Activated CD4-positive, alpha-beta T cell treated with anti-CD3 and anti-CD28 coated beads, Interleukin-2, amount 50 U/mL, for 48 hours (primary cell): ENCODE data around the gene PRDM7.

Source experiments
- DNase-seq, 2 experiments: peaks; one replicate each; pipeline ENCODE4 v3.0.0-alpha.2; 2020

PRDM7 gene

DNA sequence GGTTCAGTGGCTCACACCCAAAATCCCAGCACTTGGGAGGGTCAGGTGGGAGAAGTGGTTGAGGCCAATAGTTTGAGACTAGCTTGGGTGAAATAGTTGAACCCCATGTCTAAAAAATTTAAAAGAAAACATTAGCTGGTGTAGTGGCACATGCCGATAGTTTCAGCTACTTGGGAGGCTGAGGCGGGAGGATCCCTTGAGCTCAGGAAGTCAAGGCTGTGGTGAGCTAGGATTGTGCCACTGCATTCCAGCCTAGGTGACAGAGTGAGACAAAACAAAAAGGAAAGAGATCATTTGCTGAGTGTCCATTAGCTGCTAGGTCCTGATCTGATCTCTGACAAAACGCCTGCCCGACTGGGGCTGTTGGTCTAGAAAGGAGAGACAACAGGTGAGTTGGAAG, 43.7 kb downstream of the PRDM7 start:
- no peak for DNase-seq

DNA sequence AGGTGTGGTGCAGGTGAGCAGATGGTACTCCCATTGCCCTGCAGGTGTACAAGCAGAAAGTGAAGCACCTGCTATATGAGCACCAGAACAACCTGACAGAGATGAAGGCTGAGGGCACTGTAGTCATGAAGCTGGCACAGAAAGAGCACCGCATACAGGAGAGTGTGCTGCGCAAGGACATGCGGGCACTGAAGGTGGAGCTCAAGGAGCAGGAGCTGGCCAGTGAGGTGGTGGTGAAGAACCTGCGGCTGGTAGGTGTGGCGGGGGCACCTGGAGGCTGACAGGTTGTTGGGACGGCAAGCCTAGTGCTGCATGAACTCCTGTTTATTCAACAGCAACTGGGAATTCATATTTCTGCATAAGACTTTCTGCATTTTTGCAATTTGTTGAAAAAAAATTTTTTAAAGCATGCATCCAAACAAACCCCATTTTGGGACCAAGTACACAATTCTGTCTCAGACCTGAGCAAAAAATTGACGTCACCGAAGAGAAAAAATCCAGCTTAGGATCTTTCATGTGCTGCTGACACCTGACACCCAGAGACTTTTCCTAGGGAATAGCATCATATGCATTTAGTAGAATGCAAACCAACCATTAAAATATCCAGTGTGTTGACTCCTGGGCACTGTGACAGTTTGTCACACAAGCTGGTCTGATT, 44.3 kb downstream of the PRDM7 start:
- no peak for DNase-seq

DNA sequence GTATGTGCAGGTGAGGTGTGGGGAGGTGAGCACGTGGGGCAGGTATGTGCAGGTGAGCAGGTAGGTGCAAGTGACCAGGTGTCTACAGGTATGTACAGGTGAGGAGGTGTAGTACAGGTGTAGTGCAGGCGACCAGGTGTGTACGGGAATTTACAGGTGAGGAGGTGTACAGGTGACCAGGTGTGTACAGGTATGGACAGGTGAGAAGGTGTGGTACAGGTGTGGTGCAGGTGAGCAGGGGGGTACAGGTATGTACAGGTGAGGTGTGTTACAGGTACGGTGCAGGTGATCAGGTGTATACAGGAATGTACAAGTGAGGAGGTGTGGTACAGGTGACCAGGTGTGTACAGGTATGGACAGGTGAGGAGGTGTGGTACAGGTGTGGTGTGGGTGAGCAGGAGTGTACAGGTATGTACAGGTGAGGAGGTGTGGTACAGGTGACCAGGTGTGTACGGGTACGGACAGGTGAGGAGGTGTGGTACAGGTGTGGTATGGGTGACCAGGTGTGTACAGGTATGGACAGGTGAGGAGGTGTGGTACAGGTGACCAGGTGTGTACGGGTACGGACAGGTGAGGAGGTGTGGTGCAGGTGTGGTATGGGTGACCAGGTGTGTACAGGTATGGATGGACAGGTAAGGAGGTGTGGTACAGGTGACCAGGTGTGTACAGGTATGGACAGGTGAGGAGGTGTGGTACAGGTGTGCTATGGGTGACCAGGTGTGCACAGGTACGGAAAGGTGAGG, 45.0 kb downstream of the PRDM7 start:
- no peak for DNase-seq

DNA sequence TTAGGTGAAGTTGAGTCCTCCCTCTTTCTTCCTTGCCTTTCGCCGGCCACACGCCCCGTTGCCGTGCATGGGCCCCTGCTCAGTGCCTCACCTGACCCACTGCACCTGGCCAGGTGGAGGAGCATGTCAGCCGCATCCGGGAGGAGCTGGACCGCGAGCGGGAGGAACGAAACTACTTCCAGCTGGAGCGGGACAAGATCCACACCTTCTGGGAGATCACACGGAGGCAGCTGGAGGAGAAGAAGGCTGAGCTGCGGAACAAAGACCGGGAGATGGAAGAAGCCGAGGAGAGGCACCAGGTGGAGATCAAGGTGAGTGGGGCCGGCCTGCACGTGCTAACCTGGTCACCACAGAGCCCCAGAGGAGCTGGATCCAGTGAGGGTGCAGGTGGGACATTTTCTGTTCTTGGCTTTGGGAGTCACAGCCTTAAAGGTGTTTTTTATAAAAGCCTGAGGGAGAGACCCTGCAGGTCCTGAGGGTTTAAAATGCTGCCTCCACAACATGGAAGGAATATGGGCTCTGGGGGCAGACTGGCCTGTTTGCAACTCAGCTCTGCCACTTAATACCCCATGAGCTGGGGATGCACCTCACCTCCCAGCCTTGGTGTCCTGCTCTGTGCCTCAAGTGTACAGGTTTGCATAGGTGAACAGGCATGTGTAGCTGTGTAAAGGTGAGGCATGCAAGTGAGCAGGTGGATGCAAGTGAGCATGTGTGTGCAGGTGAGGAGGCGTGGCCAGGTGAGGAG, 45.8 kb downstream of the PRDM7 start:
- DNase-seq, result no peak

DNA sequence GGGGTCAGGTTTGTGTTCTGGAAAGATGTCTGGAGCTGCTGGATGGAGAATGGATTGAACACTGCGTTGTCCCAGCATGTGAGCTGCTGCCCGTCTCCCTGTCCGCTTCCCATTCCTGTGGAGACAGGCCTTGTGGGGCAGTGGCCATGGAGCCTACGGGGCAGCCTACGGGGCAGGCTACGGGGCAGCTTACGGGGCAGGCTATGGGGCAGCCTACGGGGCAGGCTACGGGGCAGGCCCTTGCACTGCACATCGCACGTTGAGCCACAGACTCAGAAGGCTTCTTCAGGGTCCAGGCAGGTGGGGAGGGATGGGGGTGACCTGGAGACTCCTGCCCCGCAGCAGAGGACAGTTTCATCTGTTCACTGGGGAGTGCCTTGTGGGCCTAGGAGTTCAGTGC, 48.1 kb downstream of the PRDM7 start:
- no peak for DNase-seq

DNA sequence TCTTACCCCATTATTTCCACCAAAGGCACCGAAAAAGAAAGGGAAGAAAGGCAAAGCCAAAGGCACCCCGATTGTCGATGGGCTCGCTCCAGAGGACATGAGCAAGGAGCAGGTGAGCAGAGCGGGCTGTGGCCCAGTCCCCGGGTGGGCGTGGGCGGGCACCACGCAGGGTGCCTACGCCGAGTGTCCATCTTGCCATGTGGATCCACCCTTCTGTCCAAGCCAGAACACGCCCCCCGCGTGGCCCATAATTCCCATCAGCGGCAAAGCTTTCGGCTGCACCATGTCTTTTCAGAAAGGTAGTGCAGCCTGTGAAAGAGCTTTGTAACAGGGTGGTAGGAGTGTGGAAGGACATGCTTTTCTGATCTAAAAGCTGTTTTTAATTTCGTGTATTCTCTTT, 49.5 kb downstream of the PRDM7 start:
- DNase-seq, result no peak

DNA sequence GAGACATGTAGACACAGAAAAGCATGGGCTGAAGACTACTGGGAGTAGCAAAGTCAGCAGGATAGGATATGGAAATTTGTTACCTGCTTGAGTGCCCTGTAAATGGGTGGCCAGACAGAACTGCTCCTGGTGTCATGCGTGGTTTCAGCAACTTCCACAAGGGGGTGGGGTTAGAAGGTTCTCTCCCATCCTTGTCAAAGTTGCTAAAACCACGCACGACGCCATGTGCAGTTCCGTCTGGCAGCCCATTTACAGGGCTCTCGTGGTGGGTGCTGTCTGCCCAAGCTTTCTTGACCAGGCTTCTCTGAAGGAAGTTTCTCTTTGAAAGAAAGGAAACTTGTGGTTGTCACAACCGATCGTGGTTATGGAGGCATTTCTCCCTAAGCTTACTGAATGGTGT, 51.0 kb downstream of the PRDM7 start:
- DNase-seq, result no peak

DNA sequence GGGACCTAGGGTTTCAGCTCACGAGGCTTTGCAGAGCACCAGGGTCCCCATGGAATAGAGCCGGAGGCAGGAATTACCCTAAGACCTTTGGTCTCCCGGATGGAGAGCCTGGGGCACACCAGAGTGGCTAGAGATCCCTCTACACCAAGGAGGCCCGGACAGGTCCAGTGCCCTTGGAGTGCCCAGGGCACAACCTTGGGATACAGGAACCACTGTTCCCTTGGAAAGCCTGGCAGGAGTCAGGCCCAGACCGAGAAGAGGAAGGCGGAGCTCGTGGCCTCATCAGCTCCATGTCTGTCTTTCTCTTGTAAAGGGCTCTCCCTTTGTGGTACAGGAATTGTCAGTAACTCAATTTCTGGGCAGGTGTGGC, 54.1 kb downstream of the PRDM7 start:
- no peak for DNase-seq

DNA sequence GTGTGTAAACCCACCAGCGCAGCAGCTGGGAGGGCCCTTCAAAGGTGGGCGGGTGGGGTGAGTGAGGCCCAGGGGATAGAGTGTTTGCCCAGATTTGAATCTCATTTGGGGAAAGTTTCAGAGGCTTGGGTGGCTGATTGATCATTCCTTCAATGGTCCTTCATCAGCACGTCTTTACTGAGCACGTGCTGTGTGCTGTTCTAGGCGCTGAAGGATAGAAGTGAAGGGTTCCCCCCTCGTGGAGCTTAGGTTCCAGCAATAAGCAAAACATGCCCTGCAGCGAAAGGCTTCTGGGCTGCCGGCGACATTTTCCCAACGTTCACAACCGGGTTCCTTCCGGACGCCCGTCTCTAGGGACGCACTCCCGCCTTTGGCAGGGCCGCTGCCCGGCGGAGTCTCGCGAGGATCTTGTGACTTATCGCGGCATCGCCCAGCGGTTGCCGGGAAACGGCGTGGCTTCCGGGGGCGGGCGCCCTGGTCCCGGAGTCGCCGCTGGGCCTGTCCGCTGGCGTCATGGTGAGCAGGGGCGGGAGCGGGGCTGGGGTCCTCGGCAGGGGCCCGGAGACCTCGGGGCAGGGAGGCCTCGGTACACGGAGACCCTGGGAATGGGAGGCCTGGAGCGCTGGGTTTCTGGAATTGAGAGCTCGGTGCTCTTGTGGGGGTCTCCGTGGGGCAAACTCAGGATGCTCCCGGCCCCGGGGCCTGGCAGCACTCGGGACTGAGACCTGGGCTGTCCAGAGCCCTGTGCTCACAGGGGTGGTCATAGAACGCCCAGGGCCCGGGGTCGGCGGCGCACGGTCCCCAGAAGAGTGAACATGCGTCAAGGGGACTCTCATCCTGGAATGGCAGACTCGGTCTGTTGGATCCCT, 54.7 kb downstream of the PRDM7 start:
- peak; percentile 85 to 88 for DNase-seq

DNA sequence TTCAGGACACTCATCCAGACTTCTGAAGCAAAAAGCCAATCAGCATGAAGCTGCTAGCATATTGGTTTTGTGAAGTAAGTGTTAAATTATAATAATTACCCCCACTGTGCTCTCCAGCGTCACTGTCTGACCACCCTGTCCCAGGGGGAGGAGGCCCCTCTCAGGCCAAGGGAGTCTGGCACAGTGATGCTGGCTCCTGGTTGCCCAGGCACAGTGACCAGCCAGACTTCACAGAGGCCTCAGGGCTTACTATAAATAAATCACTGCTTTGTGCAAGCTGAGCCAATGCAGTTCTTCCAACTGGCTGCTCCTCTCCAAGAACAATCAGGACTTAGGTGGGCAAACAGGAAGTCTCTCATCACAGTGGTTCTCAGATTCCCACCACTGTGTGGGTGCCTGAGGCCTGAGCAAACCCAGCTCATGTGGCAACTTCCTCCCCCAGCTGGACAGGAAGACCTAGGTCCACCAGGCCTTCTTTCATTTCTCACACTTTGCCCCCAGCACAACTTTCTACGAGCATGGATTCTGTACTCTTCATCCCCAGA, 56.2 kb downstream of the PRDM7 start:
- no peak for DNase-seq

DNA sequence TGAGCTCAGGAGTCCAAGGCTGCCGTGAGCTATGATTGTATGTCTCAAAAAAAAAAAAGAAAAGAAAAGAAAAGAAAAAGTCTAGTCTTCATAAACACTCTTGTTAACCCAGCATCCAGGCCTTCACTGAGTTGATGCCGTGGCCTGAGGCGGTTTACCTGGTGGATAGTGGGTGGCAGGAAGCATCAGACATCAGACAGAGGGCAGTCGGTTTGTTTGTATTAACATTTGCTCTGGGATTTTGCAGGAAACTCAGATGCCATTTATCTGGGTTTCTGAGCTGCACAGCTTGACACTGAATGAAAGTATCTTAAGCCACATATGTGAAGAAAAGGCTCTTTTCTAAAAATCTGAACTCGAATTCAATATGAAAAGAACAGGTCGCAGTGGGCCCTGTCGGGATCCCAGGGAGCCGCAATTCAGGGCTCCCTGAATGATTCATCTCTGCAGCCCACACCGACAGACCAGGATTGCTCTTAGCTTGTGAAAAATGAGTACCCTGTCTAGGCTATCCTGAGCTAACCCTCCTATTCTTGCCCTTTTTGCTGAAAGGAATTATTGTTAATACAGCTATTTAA, 56.8 kb downstream of the PRDM7 start:
- DNase-seq, result no peak

DNA sequence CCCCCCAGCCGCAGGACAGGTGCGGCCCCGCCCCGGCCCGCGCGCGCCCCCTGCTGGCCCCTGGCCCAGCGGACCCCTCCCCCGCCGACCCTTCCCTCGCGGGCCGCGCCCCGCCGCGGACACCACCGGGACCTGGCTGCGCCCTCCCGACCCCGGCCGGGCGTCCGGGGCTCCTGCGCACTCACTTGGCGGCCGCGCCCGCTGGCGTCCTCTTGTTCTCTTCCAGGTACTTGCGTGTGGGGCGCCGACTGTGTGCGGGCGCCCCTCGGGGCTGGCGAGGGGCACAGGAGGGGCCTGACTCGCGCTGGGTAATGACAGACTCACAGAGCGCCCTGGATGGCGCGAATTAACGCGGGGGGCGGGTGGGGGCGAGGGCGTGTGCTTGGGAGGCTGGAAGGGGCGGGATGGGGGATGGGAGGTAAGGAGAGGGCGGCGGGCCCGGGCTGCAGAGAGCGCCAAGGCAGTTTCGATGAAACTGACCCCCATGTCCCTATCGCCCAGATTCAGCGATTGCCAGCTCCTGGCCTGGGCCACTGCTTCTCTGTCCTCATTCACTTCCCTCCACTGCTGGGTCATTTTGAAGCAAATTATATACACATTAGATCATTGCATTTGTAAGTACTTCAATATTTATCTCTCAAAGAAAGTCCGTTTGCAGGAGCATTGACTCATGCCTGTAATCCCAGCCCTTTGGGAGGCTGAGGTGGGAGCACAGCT, 57.4 kb downstream of the PRDM7 start:
- DNase-seq, result peak; percentile 39 to 46

DNA sequence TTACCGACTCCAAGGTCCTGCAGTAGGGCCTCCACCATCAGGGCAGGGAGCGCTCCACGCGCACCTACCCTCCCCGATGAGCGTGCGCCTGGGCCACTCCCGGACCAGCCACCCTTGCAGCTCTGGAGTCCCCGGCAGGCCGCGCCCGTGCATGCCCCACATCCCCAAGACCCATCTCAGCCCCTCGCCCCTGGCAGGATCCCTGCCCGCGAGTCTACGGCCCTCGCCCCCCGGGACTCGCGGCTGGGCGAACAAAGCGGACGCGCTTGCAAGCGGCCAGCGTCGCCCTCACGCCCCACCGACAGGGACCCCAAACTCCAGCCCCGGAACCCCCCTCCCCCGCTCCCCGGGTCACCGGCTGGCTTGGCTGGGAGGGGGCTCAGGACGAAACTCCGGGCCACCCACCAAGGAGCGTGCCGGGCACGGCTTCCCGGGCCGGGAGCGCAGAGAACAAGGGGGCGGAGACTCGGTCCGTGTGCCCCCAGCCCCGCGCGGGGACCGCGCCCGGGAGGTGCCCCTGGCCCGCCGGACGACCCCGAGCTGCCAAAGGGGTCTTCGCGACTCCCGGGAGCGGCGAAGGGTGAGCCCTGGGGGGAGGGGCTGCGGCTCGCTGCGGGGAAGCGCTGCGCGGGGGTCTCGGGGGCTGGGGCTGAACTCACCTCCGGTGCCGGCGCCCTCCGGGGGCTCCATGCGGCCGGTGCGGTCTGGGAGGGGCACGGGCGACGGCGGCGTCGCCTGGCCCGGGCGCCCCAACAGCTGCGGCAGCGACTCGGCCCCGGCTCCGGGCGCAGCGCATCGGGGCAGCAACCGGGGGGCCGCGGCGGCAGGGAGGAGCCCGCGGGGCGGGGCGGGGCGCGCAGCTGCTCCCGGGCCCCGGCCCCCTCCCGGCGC, 58.2 kb downstream of the PRDM7 start, which contains the start of gene DBNDD1:
TSS of gene DBNDD1 (minus strand) at position 805 of the 891 bp plus-strand sequence. CDS start at position 690, 115 bp downstream.
- DNase-seq, result no peak

DNA sequence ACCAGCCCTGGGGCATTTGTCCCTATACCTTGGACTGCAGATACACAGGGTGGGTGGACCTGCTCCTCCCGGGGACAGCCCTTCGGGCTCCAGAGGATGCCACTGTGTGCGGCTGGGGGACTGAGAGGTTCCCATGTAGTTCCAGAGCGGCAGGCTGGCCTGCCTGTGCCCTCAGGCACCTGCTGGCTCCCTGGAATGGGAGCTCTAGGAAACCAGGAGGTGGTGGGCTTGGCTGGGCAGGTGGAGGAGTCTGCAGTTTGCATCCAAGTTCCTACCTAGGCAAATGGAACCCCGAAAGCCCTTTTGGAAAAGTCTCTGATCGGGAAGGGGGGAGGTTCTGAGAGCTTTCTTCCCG, 58.9 kb downstream of the PRDM7 start:
- DNase-seq, result no peak

DNA sequence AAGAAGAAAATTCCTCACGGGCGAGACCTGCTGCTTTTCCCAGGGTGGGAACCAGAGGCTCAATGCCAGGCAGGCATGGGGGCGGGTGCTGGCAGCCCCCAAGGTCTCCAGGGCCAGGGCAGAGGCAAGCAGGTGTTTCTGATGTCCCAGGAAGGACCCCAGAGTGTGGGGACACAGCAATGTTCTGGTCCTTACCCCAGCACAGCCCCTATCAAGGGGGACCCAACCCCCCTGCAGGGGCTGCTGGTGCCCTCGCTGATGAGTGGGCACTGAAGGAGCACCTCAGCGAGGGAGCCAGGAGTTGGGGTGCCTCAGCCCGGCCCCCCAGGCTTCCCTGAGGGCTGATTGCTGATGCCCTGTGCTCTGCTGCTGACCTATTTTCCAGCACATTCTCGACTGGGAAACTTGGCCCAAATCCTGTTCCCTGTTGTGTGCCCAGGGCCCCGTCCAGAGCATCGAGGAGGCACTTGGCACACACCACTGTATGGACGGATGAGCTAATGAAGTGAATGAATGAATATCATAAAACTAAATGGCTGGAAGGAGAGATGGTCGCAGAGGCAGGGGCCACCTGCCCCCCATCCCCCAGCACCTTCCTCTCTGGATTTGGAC, 60.7 kb downstream of the PRDM7 start:
- DNase-seq, result no peak

DNA sequence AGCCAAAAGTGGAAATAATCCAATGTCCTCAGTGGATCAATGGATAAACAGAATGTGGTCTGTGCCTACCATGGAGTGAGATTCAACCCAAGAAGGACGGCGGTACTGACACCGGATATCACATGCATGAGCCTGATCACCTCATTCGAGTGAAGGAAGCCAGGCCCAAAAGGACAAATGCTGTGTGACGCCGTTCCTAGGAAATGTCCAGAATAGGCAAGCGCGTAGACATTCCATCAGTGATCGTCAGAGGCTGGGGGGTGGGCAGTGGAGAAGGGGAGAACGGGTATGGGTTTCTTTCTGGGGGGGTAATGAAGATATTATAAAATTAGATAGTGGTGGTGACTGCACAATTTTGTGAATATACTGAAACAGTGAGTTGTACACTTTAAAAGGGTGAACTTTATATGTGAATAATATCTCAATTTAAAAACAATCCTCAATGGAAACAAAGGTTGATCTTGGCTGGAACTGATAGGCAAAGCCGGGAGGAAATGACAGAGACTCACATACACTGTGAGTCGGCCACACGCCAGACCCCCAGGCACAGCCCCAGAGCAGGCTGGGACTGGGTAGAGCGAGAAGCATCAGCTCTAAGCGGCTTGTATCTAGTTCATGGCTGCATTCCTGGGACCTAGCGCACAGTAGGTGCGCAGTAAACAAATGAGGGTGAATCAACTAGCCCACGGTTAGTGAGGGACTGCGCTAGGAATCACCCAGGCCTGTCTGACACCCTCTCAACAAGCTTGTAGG, 61.4 kb downstream of the PRDM7 start:
- DNase-seq, result no peak

DNA sequence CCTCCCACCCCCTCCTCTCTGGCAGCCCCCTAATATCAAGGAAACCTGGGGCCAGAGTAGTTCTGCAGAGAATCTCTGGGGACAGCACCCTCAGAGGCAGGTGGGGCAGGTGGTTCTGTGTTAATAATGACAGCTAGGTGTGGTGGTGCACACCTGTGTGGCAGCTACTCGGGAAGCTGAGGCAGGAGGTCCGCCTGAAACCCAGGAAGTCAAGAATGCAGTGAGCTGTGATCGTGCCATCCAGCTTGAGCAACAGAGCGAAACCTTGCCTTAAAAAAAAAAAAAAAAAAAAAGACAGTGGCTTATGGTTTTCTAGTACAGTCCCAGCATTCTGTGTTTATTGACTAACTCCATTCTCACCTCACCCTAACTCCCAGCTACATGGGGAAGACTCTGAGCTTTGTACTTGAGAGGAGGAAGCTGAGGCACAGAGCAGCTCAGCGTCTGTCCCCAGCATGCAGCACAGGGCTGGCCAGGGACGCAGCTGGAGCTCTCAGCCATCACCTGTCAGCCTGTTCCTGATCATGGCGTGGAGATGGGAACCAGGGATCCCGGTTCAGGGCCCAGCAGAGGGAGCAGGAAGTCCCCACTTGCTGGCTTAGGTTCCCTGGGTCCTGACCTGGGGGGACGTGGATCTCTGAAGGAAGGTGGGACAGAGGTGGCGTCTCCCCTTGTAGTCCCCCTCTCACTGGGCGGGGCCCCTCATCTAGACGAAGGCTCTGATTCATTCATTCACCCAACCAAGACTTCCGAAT, 64.0 kb downstream of the PRDM7 start:
- DNase-seq, result no peak

DNA sequence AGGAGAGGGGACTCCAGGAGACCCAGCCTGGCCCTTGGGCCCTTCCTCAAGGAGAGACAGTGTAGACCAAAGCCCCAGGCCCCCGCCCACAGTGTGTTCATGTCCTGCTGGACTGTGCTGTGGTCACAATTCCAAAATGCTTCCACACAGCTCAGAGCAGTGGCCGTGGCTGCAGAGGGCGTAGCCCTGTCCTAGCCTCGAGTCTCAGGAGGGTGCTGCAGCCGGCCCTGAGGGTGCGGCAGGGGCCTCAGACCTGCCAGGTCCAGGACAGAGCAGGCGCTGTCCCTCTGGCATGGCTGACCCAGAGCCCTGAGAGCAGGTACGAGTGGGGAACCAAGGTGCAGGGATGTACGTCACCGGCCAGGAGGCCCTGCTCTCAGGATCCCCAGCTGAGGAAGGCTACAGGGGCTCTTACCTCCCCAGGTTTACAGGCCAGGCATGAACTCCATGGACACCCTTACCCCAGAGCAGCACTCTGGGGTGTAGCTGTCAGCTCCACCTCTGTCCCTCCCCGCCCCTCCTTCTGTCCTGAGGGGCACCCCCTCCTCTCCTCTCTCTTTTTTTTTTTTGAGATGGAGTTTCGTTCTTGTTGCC, 65.1 kb downstream of the PRDM7 start:
- no peak for DNase-seq
